A549 (cell line): ENCODE measurements around the gene COX14. TPM values are rescaled to one million over a fixed set of nuclear protein-coding genes. Genes with fewer than 3 reads are reported as not detected.

Experiments used
- ATAC-seq, 2 experiments: fragments of 200-7000 bp in 1 of 2; fragments of >200 bp in 1 of 2; cut with Nextera tagmentation in 1 of 2; cut with Tn5 transposase in 1 of 2; 3 replicates each; pipeline versions ENCODE4 v1.8.0 to v1.9.1; 2018 to 2020; ENCODE audit warnings: mild to moderate bottlenecking in 1 of 2, moderate library complexity in 1 of 2
- CTCF ChIA-PET: fragments of 300-600 bp; sonication (Branson Sonifier 250); formaldehyde crosslinking; extraction: SDS; loops from one replicate; lab custom pipeline; 2021; ENCODE audit warnings: antibody characterized with exemption, inconsistent platforms; lab: Yijun Ruan, JAX
- POLR2A ChIA-PET: fragments of 350-600 bp; formaldehyde crosslinking; extraction: SDS; loops from one replicate; lab custom pipeline; 2021; ENCODE audit warnings: antibody characterized with exemption, inconsistent platforms; lab: Yijun Ruan, JAX
- DNase-seq, 2 experiments: peaks; one replicate each; pipeline versions ENCODE4 v3.0.0 to v3.0.0-alpha.2; 2011 to 2016; ENCODE audit warnings: low read depth in 1 of 2, low spot score in 1 of 2
- FAIRE-seq: peaks from 2 replicates; lab custom pipeline; 2011; peaks lifted over from hg19 to GRCh38; lab: Jason Lieb, UNC
- H3K27ac ChIP-seq, 2 experiments: fragments of >200 bp; sonication (Bioruptor Twin); formaldehyde crosslinking; 3 replicates each; pipeline ENCODE4 v1.5.1; 2016 to 2017
- H3K4me1 ChIP-seq: fragments of >200 bp; sonication (Bioruptor Twin); formaldehyde crosslinking; 3 replicates; pipeline ENCODE4 v1.6.1; 2016
- H3K4me2 ChIP-seq: fragments of >200 bp; sonication (Bioruptor Twin); formaldehyde crosslinking; 3 replicates; pipeline ENCODE4 v1.6.1; 2016
- H3K4me3 ChIP-seq: fragments of >200 bp; sonication (Bioruptor Twin); formaldehyde crosslinking; 3 replicates; pipeline ENCODE4 v1.5.1; 2016
- H3K9me3 ChIP-seq: fragments of >200 bp; sonication (Bioruptor Twin); formaldehyde crosslinking; 3 replicates; pipeline ENCODE4 v1.6.1; 2016
- BHLHE40 ChIP-seq: IDR thresholded peaks from 2 replicates; pipeline ENCODE4 v1.6.1; 2012; ENCODE audit warnings: low read depth, low read length, inconsistent platforms
- CBX2 ChIP-seq: fragments of 200-600 bp; sonication (generic); IDR thresholded peaks from 2 replicates; pipeline ENCODE4 v1.6.1; 2016; ENCODE audit warnings: low read depth, mild to moderate bottlenecking, borderline replicate concordance
- CBX8 ChIP-seq: fragments of 200-600 bp; sonication (generic); IDR thresholded peaks from 2 replicates; pipeline ENCODE4 v1.6.1; 2016
- CHD2 ChIP-seq: fragments of 150-350 bp; IDR thresholded peaks from 2 replicates; pipeline ENCODE4 v1.6.1; 2014; ENCODE audit warnings: low read length; ENCODE audit not compliant: partially characterized antibody
- CHD4 ChIP-seq: fragments of 200-600 bp; sonication (generic); IDR thresholded peaks from 2 replicates; pipeline ENCODE4 v1.6.1; 2016; ENCODE audit warnings: antibody characterized with exemption, mild to moderate bottlenecking, borderline replicate concordance
- EHF ChIP-seq: fragments of 250-450 bp; sonication (Bioruptor Pico); IDR thresholded peaks from 2 replicates; pipeline ENCODE4 v1.5.0; 2020; ENCODE audit warnings: mild to moderate bottlenecking
- EHMT2 ChIP-seq: fragments of 200-600 bp; sonication (generic); IDR thresholded peaks from 2 replicates; pipeline ENCODE4 v1.6.1; 2016; ENCODE audit warnings: antibody characterized with exemption, low read depth, mild to moderate bottlenecking, moderate library complexity
- HDAC2 ChIP-seq: fragments of 200-600 bp; sonication (generic); IDR thresholded peaks from 2 replicates; pipeline ENCODE4 v1.6.1; 2016
- HEYL ChIP-seq: fragments of 250-450 bp; sonication (Bioruptor Pico); IDR thresholded peaks from 2 replicates; pipeline ENCODE4 v1.8.0; 2021; ENCODE audit warnings: mild to moderate bottlenecking, moderate library complexity
- HOXB13 ChIP-seq: fragments of 250-450 bp; sonication (Bioruptor Pico); IDR thresholded peaks from 2 replicates; pipeline ENCODE4 v1.5.0; 2020; ENCODE audit warnings: low read depth, mild to moderate bottlenecking, moderate library complexity
- JUN ChIP-seq, 2 experiments: fragments of >200 bp; sonication (Bioruptor Twin); formaldehyde crosslinking; IDR thresholded peaks; 2 replicates in 1 of 2; 3 replicates in 1 of 2; pipeline ENCODE4 v1.6.1; 2016 to 2017
- JUNB ChIP-seq: fragments of >200 bp; sonication (Bioruptor Twin); formaldehyde crosslinking; IDR thresholded peaks from 2 replicates; pipeline ENCODE4 v1.6.1; 2016
- KDM1A ChIP-seq: fragments of 200-600 bp; sonication (generic); IDR thresholded peaks from 2 replicates; pipeline ENCODE4 v1.6.1; 2016; ENCODE audit warnings: low read depth, mild to moderate bottlenecking
- MAFK ChIP-seq: fragments of 450-650 bp; IDR thresholded peaks from 2 replicates; pipeline ENCODE4 v1.6.1; 2014; ENCODE audit not compliant: partially characterized antibody
- MAZ ChIP-seq: fragments of 150-350 bp; IDR thresholded peaks from 2 replicates; pipeline ENCODE4 v1.6.1; 2014; ENCODE audit warnings: antibody characterized with exemption, low read depth, low read length, borderline replicate concordance
- MYC ChIP-seq: IDR thresholded peaks from 2 replicates; pipeline ENCODE4 v1.6.1; 2012; ENCODE audit warnings: mild to moderate bottlenecking, inconsistent platforms, low read length, improper control_type of control experiment, borderline replicate concordance
- NFE2L2 ChIP-seq: fragments of 150-350 bp; conservative IDR thresholded peaks from 2 replicates; pipeline ENCODE4 v1.6.1; 2014; ENCODE audit warnings: low read length
- NR3C1 ChIP-seq: fragments of >200 bp; sonication (Bioruptor Twin); formaldehyde crosslinking; IDR thresholded peaks from 3 replicates; pipeline ENCODE4 v1.6.1; 2017
- PHF8 ChIP-seq: fragments of 200-600 bp; sonication (generic); IDR thresholded peaks from 2 replicates; pipeline ENCODE4 v1.6.1; 2016; ENCODE audit warnings: low read depth, mild to moderate bottlenecking, antibody characterized with exemption, moderate library complexity, borderline replicate concordance
- POLR2A ChIP-seq: IDR thresholded peaks from 2 replicates; pipeline ENCODE4 v1.6.1; 2012; ENCODE audit warnings: mild to moderate bottlenecking, low read length
- RAD21 ChIP-seq, 2 experiments: fragments of >200 bp in 1 of 2; sonication (Bioruptor Twin) in 1 of 2; formaldehyde crosslinking in 1 of 2; IDR thresholded peaks in 1 of 2; conservative IDR thresholded peaks in 1 of 2; 2 replicates in 1 of 2; 3 replicates in 1 of 2; pipeline ENCODE4 v1.6.1; 2012 to 2018; ENCODE audit warnings: inconsistent platforms in 1 of 2
- REST ChIP-seq: fragments of 200-600 bp; sonication (generic); IDR thresholded peaks from 2 replicates; pipeline ENCODE4 v1.6.1; 2016; ENCODE audit warnings: antibody characterized with exemption, mild to moderate bottlenecking, moderate library complexity
- RFX5 ChIP-seq: fragments of 450-650 bp; IDR thresholded peaks from 2 replicates; pipeline ENCODE4 v1.7.1; 2014; ENCODE audit warnings: antibody characterized with exemption, mild to moderate bottlenecking, moderate library complexity
- SMC3 ChIP-seq: fragments of >200 bp; sonication (Bioruptor Twin); formaldehyde crosslinking; IDR thresholded peaks from 3 replicates; pipeline ENCODE4 v1.6.1; 2018; ENCODE audit warnings: inconsistent platforms
- TFCP2L1 ChIP-seq: fragments of 250-450 bp; sonication (Bioruptor Pico); IDR thresholded peaks from 2 replicates; pipeline ENCODE4 v1.5.0; 2021; ENCODE audit warnings: mild to moderate bottlenecking
- TP53 ChIP-seq: fragments of 250-450 bp; sonication (Bioruptor Pico); IDR thresholded peaks from 2 replicates; pipeline ENCODE4 v1.5.0; 2021; ENCODE audit warnings: mild to moderate bottlenecking, moderate library complexity
- ZC3H11A ChIP-seq: fragments of 450-650 bp; IDR thresholded peaks from 2 replicates; pipeline ENCODE4 v1.6.1; 2014; ENCODE audit warnings: antibody characterized with exemption, mild to moderate bottlenecking
- ZFP36 ChIP-seq: fragments of 450-650 bp; IDR thresholded peaks from 2 replicates; pipeline ENCODE4 v1.6.1; 2014; ENCODE audit warnings: borderline replicate concordance; ENCODE audit not compliant: partially characterized antibody
- ZNF302 ChIP-seq: fragments of 250-450 bp; sonication (Bioruptor Pico); IDR thresholded peaks from 2 replicates; pipeline ENCODE4 v1.9.0; 2021; ENCODE audit warnings: inconsistent platforms, mild to moderate bottlenecking, moderate library complexity
- ZSCAN20 ChIP-seq: fragments of 250-450 bp; sonication (Bioruptor Pico); IDR thresholded peaks from 2 replicates; pipeline ENCODE4 v1.8.0; 2022; ENCODE audit warnings: mild to moderate bottlenecking, moderate library complexity
- WGBS: methylation state at CpG from one replicate; pipeline ENCODE4 v1.1.6; 2017; ENCODE audit errors: missing lambda C conversion rate; 5-methylcytosine and 5-hydroxymethylcytosine counted together
- polyA minus RNA-seq: library from RNA; depleted of rRNA, polyadenylated mRNA; stranded (reverse); fragments of >200 nt; gene quantifications from 2 replicates; pipeline ENCODE4 v1.2.3, GENCODE V29; 2011; rRNA and poly(A)+ RNA removed
- polyA plus RNA-seq, 4 experiments: library from polyadenylated mRNA; depleted of rRNA in 3 of 4; stranded (reverse); fragments of >200 nt; fragmentation: RNase III in 1 of 4; extraction: RNeasy Plus Mini Kit Qiagen cat#74134 plus additional on column Dnase treatment in 1 of 4; gene quantifications; 2 replicates in 3 of 4; 3 replicates in 1 of 4; pipeline ENCODE4 v1.2.3, GENCODE V29; 2011 to 2017
- TF ChIP-seq, protein P1 (sequence below): IDR thresholded peaks from 2 replicates; pipeline ENCODE4 v1.6.1; 2012
- TF ChIP-seq, protein P2 (sequence below): fragments of >200 bp; sonication (Bioruptor Twin); formaldehyde crosslinking; IDR thresholded peaks from 3 replicates; pipeline ENCODE4 v1.6.1; 2016
- TF ChIP-seq, protein P3 (sequence below): fragments of 150-350 bp; IDR thresholded peaks from 2 replicates; pipeline ENCODE4 v1.6.1; 2014; ENCODE audit warnings: low read depth, mild to moderate bottlenecking, low read length
- TF ChIP-seq, protein P4 (sequence below): fragments of 450-650 bp; IDR thresholded peaks from 2 replicates; pipeline ENCODE4 v1.6.1; 2014; ENCODE audit warnings: antibody characterized with exemption

The COX14 gene
- polyA plus RNA-seq (2011; rRNA removed) (134 and 147 TPM in 2 replicates), polyA plus RNA-seq (2017; fragmentation: RNase III; extraction: RNeasy Plus Mini Kit Qiagen cat#74134 plus additional on column Dnase treatment) (87.9 to 112 TPM (median 93.3 TPM) in 3 replicates), polyA minus RNA-seq (59.2 and 73.2 TPM in 2 replicates)
- 204 and 239 TPM in 2 replicates for polyA plus RNA-seq (2012; cell fraction: cytosol; rRNA removed)
- 85.7 and 86.1 TPM in 2 replicates for polyA plus RNA-seq (2012; cell fraction: nucleus; rRNA removed)

DNA sequence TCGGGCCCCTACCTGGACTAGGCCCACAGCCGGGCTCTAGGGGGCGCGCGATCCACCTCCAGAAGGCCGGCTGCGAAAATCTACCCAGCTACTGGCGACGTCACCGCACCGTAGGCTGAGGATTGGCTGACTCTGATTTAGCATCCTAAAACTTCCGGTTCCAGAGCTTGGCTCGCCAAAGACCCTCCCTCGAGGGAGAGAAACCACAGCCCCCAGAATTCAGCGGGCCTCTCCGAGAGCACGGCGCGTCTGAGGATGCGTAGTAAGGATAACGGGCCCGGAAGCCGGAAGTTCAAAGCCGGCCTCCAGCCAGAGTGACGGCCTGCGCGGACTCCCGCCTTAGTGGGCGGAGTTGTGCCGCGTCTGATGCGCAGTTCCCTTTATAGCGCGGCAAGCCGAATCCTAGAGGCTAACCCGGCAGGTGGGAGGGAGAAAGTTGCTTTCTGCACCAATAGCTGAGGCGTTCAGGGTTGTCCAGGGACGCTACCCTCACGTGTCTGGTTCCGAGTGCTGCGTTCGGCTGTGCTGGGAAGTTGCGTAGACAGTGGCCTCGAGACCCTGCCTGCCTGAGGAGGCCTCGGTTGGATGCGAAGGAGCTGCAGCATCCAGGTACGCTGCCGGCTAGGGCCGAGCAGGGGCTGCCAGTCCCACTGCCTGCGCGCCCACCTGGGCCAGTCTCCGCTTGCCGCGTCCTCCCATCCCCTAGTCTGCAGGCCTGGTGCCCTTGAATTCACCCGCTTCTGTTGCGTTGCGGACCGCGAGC lies at the start of gene COX14:
TSS of gene COX14 (plus strand) at position 544 of the 763 bp plus-strand sequence. CDS start 7,808 bp downstream, outside the sequence.
- peak within 1 kb of the TSS; percentile 68 for H3K4me3 ChIP-seq
- peak within 1 kb of the TSS; percentile 83 for H3K4me2 ChIP-seq
- H3K4me1 ChIP-seq, result peaks cover 29% of the 10 kb centered on the region
- peak within 1 kb of the TSS; percentile 74 to 90 for H3K27ac ChIP-seq
- ATAC-seq, result peak; percentile 87 to 93
- no peaks in the 10 kb centered on the region for H3K9me3 ChIP-seq
- peak; percentile 99 to 100 for DNase-seq
- under 1% methylated on average over 18 of the region's 59 CpGs for WGBS
- ChIA-PET CTCF (interaction anchor here (0.6 to 17.7 kb wide), 33 partner anchors 13 to 1001 kb away, joined by 3 to 309 read pairs (median 4); partner anchors contain the start of genes CERS5, GPD1 and SMARCD1), POLR2A (interaction anchor here (0.6 to 4.3 kb wide), 18 partner anchors 9 to 371 kb away, joined by 3 to 45 read pairs (median 4); partner anchors contain the start of genes CERS5, NCKAP5L and SMARCD1)
- peak; percentile 51 for FAIRE-seq
- no peak for TF ChIP-seq MAFK
- TF ChIP-seq CHD2, result no peak
- no peak for TF ChIP-seq EHMT2
- no peak for TF ChIP-seq CBX2
- TF ChIP-seq SMC3, result peak; percentile 48; the same call in 1 of the 3 replicates
- peak; percentile 100 for TF ChIP-seq RFX5
- no peak for TF ChIP-seq NR3C1
- TF ChIP-seq JUN (IDR thresholded peaks at IDR 0.05), result peak in 1 of 2 experiments; percentile 74; a peak in 3 of 5 replicates
- no peak for TF ChIP-seq CBX8
- no peak for TF ChIP-seq ZNF302 (CRISPR knock-in tag)
- TF ChIP-seq POLR2A, result peak; percentile 96
- TF ChIP-seq, protein P1, sequence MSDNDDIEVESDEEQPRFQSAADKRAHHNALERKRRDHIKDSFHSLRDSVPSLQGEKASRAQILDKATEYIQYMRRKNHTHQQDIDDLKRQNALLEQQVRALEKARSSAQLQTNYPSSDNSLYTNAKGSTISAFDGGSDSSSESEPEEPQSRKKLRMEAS, result peak; percentile 94
- TF ChIP-seq BHLHE40, result peak; percentile 76
- TF ChIP-seq, protein P2, sequence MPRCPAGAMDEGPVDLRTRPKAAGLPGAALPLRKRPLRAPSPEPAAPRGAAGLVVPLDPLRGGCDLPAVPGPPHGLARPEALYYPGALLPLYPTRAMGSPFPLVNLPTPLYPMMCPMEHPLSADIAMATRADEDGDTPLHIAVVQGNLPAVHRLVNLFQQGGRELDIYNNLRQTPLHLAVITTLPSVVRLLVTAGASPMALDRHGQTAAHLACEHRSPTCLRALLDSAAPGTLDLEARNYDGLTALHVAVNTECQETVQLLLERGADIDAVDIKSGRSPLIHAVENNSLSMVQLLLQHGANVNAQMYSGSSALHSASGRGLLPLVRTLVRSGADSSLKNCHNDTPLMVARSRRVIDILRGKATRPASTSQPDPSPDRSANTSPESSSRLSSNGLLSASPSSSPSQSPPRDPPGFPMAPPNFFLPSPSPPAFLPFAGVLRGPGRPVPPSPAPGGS, result peak; percentile 76; the same call in 1 of the 3 replicates
- no peak for TF ChIP-seq TP53
- TF ChIP-seq NFE2L2, result no peak
- no peak for TF ChIP-seq EHF (CRISPR knock-in tag)
- TF ChIP-seq JUNB, result no peak
- peak; percentile 70; the same call in 1 of the 2 replicates for TF ChIP-seq TFCP2L1 (CRISPR knock-in tag)
- peak; percentile 42; the same call in 1 of the 2 replicates for TF ChIP-seq MYC
- TF ChIP-seq ZC3H11A, result no peak
- no peak for TF ChIP-seq HDAC2
- peak; percentile 40 to 48; a peak in 3 of 5 replicates for TF ChIP-seq RAD21 (conservative IDR thresholded peaks at IDR 0.05 in 1 of 2, IDR thresholded peaks at IDR 0.05 in 1 of 2)
- TF ChIP-seq ZSCAN20 (CRISPR knock-in tag), result no peak
- no peak for TF ChIP-seq REST
- TF ChIP-seq HEYL (CRISPR knock-in tag), result no peak
- TF ChIP-seq KDM1A, result no peak
- peak; percentile 88 for TF ChIP-seq PHF8
- TF ChIP-seq, protein P3, sequence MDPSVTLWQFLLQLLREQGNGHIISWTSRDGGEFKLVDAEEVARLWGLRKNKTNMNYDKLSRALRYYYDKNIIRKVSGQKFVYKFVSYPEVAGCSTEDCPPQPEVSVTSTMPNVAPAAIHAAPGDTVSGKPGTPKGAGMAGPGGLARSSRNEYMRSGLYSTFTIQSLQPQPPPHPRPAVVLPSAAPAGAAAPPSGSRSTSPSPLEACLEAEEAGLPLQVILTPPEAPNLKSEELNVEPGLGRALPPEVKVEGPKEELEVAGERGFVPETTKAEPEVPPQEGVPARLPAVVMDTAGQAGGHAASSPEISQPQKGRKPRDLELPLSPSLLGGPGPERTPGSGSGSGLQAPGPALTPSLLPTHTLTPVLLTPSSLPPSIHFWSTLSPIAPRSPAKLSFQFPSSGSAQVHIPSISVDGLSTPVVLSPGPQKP, result no peak
- 0 out of 2 replicates have a peak, but pooled peaks have one; percentile 14 for TF ChIP-seq HOXB13
- no peak for TF ChIP-seq CHD4
- TF ChIP-seq, protein P4, sequence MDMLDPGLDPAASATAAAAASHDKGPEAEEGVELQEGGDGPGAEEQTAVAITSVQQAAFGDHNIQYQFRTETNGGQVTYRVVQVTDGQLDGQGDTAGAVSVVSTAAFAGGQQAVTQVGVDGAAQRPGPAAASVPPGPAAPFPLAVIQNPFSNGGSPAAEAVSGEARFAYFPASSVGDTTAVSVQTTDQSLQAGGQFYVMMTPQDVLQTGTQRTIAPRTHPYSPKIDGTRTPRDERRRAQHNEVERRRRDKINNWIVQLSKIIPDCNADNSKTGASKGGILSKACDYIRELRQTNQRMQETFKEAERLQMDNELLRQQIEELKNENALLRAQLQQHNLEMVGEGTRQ, result peak; percentile 93
- no peak for TF ChIP-seq ZFP36
- no peak for TF ChIP-seq MAZ
